A673 (cell line): ENCODE results near the gene TROAP. TPM values are rescaled to one million over a fixed set of nuclear protein-coding genes. Genes with fewer than 3 reads are reported as not detected.

Source experiments
- BruUV-seq: library from RNA; stranded (reverse); fragments of 400-500 nt; replicated peaks from 2 replicates; lab custom pipeline; 2021; lab: Mats Ljungman, UMichigan
- CTCF ChIA-PET: fragments of 300-600 bp; sonication (Branson Sonifier 250); formaldehyde crosslinking; loops from one replicate; lab custom pipeline; 2022; ENCODE audit warnings: antibody characterized with exemption; lab: Charles Lee
- POLR2A ChIA-PET: fragments of 300-600 bp; sonication (Branson Sonifier 250); formaldehyde crosslinking; loops from one replicate; lab custom pipeline; 2022; ENCODE audit warnings: antibody characterized with exemption; ENCODE audit not compliant: low non-redundant PET; lab: Charles Lee
- DNase-seq: peaks from one replicate; pipeline ENCODE4 v3.0.0-alpha.2; 2015; ENCODE audit warnings: low spot score
- H3K27ac ChIP-seq: fragments of 200-600 bp; sonication (generic); 2 replicates; pipeline ENCODE4 v1.5.1; 2016; ENCODE audit warnings: mixed run types, low read depth, mild to moderate bottlenecking, mixed read lengths, antibody characterized with exemption, low read length; ENCODE audit not compliant: poor library complexity, severe bottlenecking
- H3K27me3 ChIP-seq: fragments of 200-600 bp; sonication (generic); replicated peaks from 2 replicates; pipeline ENCODE4 v1.6.1; 2017; ENCODE audit warnings: mixed run types, low read depth, mild to moderate bottlenecking, mixed read lengths, antibody characterized with exemption, low read length; ENCODE audit not compliant: insufficient read depth, poor library complexity
- H3K36me3 ChIP-seq: fragments of 200-600 bp; sonication (generic); 2 replicates; pipeline ENCODE4 v1.6.1; 2016; ENCODE audit warnings: mixed run types, mild to moderate bottlenecking, mixed read lengths, antibody characterized with exemption, low read length; ENCODE audit not compliant: insufficient read depth, poor library complexity, severe bottlenecking
- H3K4me1 ChIP-seq: fragments of 200-600 bp; sonication (generic); 2 replicates; pipeline ENCODE4 v1.6.1; 2017; ENCODE audit warnings: mixed run types, mild to moderate bottlenecking, mixed read lengths, antibody characterized with exemption, low read length; ENCODE audit not compliant: insufficient read depth, poor library complexity, severe bottlenecking
- H3K4me3 ChIP-seq: fragments of 200-600 bp; sonication (generic); 2 replicates; pipeline ENCODE4 v1.5.1; 2016; ENCODE audit warnings: low read depth, mixed run types, mild to moderate bottlenecking, mixed read lengths, low read length; ENCODE audit not compliant: poor library complexity, severe bottlenecking
- H3K9me3 ChIP-seq: fragments of 200-600 bp; sonication (generic); 2 replicates; pipeline ENCODE4 v1.6.1; 2016; ENCODE audit warnings: mixed run types, low read depth, mild to moderate bottlenecking, mixed read lengths, antibody characterized with exemption, low read length; ENCODE audit not compliant: poor library complexity, severe bottlenecking
- EZH2 ChIP-seq: fragments of 200-600 bp; sonication (generic); IDR thresholded peaks from 2 replicates; pipeline ENCODE4 v1.6.1; 2017; ENCODE audit warnings: borderline replicate concordance, low read depth, mild to moderate bottlenecking, mixed read lengths, antibody characterized with exemption, low read length; ENCODE audit not compliant: poor library complexity, severe bottlenecking
- intact Hi-C: fragments of 100-400 bp; cut with micrococcal nuclease; formaldehyde crosslinking; loops from one replicate; pipeline ENCODE4 v1.10.0; 2022; ENCODE audit not compliant: unreplicated experiment
- total RNA-seq: library from RNA; stranded (reverse); gene quantifications from 2 replicates; pipeline ENCODE4 v1.2.3, GENCODE V29; 2021
- TF ChIP-seq, protein P1 (sequence below): fragments of 300-800, 200-600 bp; sonication (generic); conservative IDR thresholded peaks from 2 replicates; pipeline ENCODE4 v1.5.1; 2017; ENCODE audit warnings: low read depth, mild to moderate bottlenecking, antibody characterized with exemption, low read length, moderate library complexity, mixed read lengths

Gene TROAP
- total RNA-seq, 1 experiment from 2014 or later: 124 TPM

DNA sequence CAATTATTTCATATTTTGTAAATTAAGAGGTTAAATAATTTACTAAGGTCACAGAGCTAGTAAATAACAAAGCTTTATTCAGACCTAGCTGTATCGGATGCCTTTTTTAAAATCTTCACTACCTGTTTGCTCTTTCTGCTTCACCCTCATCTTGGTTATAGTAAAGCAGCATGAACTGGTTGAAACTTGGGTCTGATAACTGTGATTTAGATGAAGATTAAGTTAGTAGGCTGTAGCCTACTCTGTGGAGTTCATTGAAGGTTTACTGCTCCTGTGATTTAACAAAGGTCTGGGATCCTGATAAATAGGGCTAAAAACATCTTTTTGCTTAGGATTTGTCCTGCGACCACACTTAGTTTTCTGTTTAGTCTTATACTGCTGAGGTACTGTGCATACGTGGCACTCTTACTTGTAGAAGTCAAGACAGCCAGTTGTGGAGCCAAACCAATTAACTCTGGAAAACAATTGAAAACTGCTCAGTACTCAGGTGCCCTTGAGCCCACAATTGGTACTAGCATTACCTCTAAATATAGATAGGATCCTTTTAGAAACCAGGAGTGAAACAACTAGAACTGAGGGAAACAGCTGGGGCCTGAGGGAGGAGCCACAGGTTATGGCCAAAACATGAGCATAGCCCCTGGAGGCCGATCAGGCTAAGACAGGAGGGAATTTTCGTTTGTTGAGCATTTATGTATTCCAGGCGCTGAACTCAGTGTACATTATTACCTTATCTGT lies 46.5 kb downstream of the TROAP start:
- TF ChIP-seq EZH2: no peak
- TF ChIP-seq, protein P1, sequence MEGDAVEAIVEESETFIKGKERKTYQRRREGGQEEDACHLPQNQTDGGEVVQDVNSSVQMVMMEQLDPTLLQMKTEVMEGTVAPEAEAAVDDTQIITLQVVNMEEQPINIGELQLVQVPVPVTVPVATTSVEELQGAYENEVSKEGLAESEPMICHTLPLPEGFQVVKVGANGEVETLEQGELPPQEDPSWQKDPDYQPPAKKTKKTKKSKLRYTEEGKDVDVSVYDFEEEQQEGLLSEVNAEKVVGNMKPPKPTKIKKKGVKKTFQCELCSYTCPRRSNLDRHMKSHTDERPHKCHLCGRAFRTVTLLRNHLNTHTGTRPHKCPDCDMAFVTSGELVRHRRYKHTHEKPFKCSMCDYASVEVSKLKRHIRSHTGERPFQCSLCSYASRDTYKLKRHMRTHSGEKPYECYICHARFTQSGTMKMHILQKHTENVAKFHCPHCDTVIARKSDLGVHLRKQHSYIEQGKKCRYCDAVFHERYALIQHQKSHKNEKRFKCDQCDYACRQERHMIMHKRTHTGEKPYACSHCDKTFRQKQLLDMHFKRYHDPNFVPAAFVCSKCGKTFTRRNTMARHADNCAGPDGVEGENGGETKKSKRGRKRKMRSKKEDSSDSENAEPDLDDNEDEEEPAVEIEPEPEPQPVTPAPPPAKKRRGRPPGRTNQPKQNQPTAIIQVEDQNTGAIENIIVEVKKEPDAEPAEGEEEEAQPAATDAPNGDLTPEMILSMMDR: peak; percentile 47
- Histone ChIP-seq H3K27ac (no peak overlapping the region), H3K4me1 (peaks cover 20% of the 10 kb centered on the region), H3K36me3 (peaks cover 9% of the 10 kb centered on the region), H3K4me3 (peak overlapping the region; percentile 75), H3K27me3 (no peaks in the 10 kb centered on the region), H3K9me3 (no peaks in the 10 kb centered on the region)
- ChIA-PET POLR2A (no interaction called here), CTCF (interaction anchor here (0.7 kb wide), 1 partner anchor 20 kb away, joined by 4 read pairs; no protein-coding TSS in a partner anchor)
- intact Hi-C loops: no loop called here
- DNase-seq: peak; percentile 67
- BruUV-seq: no TSS peak

DNA sequence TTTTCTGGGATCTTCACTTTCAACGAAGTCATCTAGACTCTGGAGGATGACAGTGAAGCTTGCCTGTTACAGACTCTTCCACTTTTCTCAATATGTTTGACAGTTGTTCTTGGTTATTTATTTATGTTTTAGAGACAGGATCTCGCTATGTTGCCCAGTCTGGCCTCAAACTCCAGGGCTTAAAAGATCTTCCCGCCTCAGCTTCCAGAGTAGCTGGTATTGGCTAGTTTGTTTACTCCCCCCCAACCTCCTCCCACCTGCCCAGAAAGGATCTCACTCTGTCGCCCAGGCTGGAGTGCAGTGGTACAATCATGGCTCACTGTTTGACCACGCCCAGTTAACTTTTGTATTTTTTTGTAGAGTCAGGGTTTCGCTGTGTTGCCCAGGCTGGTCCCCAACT lies 47.5 kb downstream of the TROAP start:
- CTCF ChIA-PET: no interaction called here
- no TSS peak for BruUV-seq
- H3K27me3 ChIP-seq: no peaks in the 10 kb centered on the region

DNA sequence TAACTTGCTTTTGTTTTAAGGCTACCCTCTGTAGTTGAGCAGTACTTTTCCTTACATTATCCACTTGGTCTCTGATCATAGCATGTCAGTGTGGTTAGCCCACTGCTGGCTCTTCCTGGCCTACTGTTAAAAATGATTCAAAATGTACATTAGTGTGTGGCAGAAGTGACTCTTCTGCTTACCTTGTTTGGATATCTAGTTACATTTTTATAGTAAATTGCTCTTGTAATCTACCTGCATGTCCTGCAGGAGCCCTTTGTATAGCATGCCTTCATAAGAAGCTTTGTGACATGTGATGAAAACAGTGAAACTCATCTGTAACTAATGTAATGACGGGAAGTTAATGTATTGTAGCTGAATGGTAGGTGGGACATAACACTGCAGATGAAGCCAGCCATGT lies 52.4 kb downstream of the TROAP start:
- ChIA-PET CTCF (no interaction called here), POLR2A (no interaction called here)
- TF ChIP-seq, protein P1: no peak
- TF ChIP-seq EZH2: no peak
- Histone ChIP-seq H3K4me3 (no peak overlapping the region), H3K4me1 (no peaks in the 10 kb centered on the region), H3K27me3 (no peaks in the 10 kb centered on the region), H3K36me3 (peaks cover 9% of the 10 kb centered on the region), H3K9me3 (no peaks in the 10 kb centered on the region), H3K27ac (no peak overlapping the region)
- no TSS peak for BruUV-seq
- intact Hi-C loops: no loop called here
- DNase-seq: no peak

More for the DNA sequence above, 47.5 kb downstream of the TROAP start:
- POLR2A ChIA-PET: no interaction called here
- H3K27ac ChIP-seq: peak overlapping the region; percentile 17
- peaks cover 20% of the 10 kb centered on the region for H3K4me1 ChIP-seq
- intact Hi-C loops: no loop called here
- no peak for DNase-seq
- TF ChIP-seq, protein P1: no peak
- TF ChIP-seq EZH2: no peak
- no peaks in the 10 kb centered on the region for H3K9me3 ChIP-seq
- H3K36me3 ChIP-seq: peaks cover 9% of the 10 kb centered on the region
- H3K4me3 ChIP-seq: no peak overlapping the region
